GM12878 (cell line): ENCODE measurements around the gene RAB21. TPM values are rescaled to one million over a fixed set of nuclear protein-coding genes. Genes with fewer than 3 reads are reported as not detected.

Experiments
- CREB1 ChIP-seq: IDR thresholded peaks from 2 replicates; pipeline ENCODE4 v1.6.1; 2012; ENCODE audit warnings: low read depth, mild to moderate bottlenecking, inconsistent platforms
- CTCF ChIP-seq, 3 experiments: IDR thresholded peaks in 2 of 3; conservative IDR thresholded peaks in 1 of 3; 2 replicates each; pipeline ENCODE4 v1.5.1; 2011; ENCODE audit warnings: low read depth in 3 of 3, low read length in 3 of 3, mild to moderate bottlenecking in 3 of 3, control low read depth in 2 of 3, moderate library complexity in 2 of 3, inconsistent platforms in 1 of 3, mixed read lengths in 1 of 3; ENCODE audit not compliant: control insufficient read depth in 2 of 3, insufficient read depth in 1 of 3; ENCODE audit errors: extremely low read depth in 1 of 3
- DPF2 ChIP-seq: fragments of 450-650 bp; IDR thresholded peaks from 2 replicates; pipeline ENCODE4 v1.6.1; 2017; ENCODE audit warnings: mild to moderate bottlenecking
- MYB ChIP-seq: fragments of 150-350 bp; IDR thresholded peaks from 2 replicates; pipeline ENCODE4 v1.6.1; 2014; ENCODE audit warnings: mild to moderate bottlenecking, low read depth, low read length, borderline replicate concordance
- MYC ChIP-seq: IDR thresholded peaks from 2 replicates; pipeline ENCODE4 v1.6.1; 2011; ENCODE audit warnings: mild to moderate bottlenecking, low read length, moderate library complexity, inconsistent platforms; ENCODE audit not compliant: insufficient read depth, insufficient replicate concordance, insufficient read length, severe bottlenecking
- PML ChIP-seq: IDR thresholded peaks from 2 replicates; pipeline ENCODE4 v1.6.1; 2012; ENCODE audit warnings: low read length, inconsistent platforms
- POLR2AphosphoS2 ChIP-seq: IDR thresholded peaks from 2 replicates; pipeline ENCODE4 v1.6.1; 2011; ENCODE audit warnings: low read depth, mild to moderate bottlenecking, low read length, improper control_type of control experiment, moderate library complexity
- SMARCA5 ChIP-seq: fragments of 450-650 bp; IDR thresholded peaks from 2 replicates; pipeline ENCODE4 v1.6.1; 2017; ENCODE audit warnings: mild to moderate bottlenecking
- SMC3 ChIP-seq: IDR thresholded peaks from 2 replicates; pipeline ENCODE4 v1.6.1; 2011; ENCODE audit warnings: low read length, improper control_type of control experiment, borderline replicate concordance
- SP1 ChIP-seq: IDR thresholded peaks from one replicate; pipeline ENCODE4 v1.6.1; 2011; ENCODE audit warnings: low read depth, low read length
- YBX1 ChIP-seq: fragments of 450-650 bp; IDR thresholded peaks from 2 replicates; pipeline ENCODE4 v1.6.1; 2016; ENCODE audit warnings: antibody characterized with exemption
- ZBTB40 ChIP-seq: fragments of 450-650 bp; IDR thresholded peaks from 2 replicates; pipeline ENCODE4 v1.6.1; 2016; ENCODE audit warnings: mild to moderate bottlenecking, moderate library complexity, borderline replicate concordance
- ZNF592 ChIP-seq: fragments of 450-650 bp; IDR thresholded peaks from 2 replicates; pipeline ENCODE4 v1.6.1; 2017; ENCODE audit warnings: mild to moderate bottlenecking, moderate library complexity
- polyA plus RNA-seq, 11 experiments: library from polyadenylated mRNA; depleted of rRNA in 4 of 11; unstranded in 6 of 11; stranded (reverse) in 5 of 11; fragments of >200 nt; fragmentation: Nextera tagmentation in 4 of 11; fragmentation: Illumina TruSeq in 1 of 11; extraction: Ambion mirVana in 4 of 11; extraction: Trizol in 1 of 11; gene quantifications; 1 replicate in 1 of 11; 2 replicates in 10 of 11; pipeline versions ENCODE4 v1.2.1 to v1.2.3, GENCODE V29; 2011 to 2016; ENCODE audit warnings: inconsistent platforms in 2 of 11, missing spikeins in 2 of 11, low read depth in 1 of 11
- total RNA-seq, 4 experiments: library from RNA; depleted of rRNA in 3 of 4; stranded (reverse); fragments of >200 nt in 3 of 4; fragmentation: Illumina TruSeq in 1 of 4; extraction: Trizol in 1 of 4; gene quantifications; 2 replicates each; pipeline versions ENCODE4 v1.2.1 to v1.2.3, GENCODE V29; 2013 to 2021
- TF ChIP-seq, protein P1 (sequence below): IDR thresholded peaks from 2 replicates; pipeline ENCODE4 v1.6.1; 2011; ENCODE audit warnings: low read depth, mild to moderate bottlenecking, low read length, moderate library complexity, borderline replicate concordance; ENCODE audit errors: extremely low read depth
- TF ChIP-seq, protein P2 (sequence below): fragments of 450-650 bp; formaldehyde crosslinking; IDR thresholded peaks from 2 replicates; pipeline ENCODE4 v1.4.0; 2022; ENCODE audit warnings: mild to moderate bottlenecking, moderate library complexity

The RAB21 gene
- total and polyA plus RNA-seq, 10 of the 15 experiments (the other 5 are each of a cell fraction or from before 2014, with no cell fraction given): 2.8 to 42.8 (median 16.1) TPM

- TF ChIP-seq ZBTB40 (no peak), CREB1 (peak; percentile 95), DPF2 (0 out of 2 replicates have a peak, but pooled peaks have one; percentile 17), SP1 (peak; percentile 58), YBX1 (no peak), ZNF592 (no peak), POLR2AphosphoS2 (peak; percentile 46; the same call in 1 of the 2 replicates), SMC3 (no peak), MYB (no peak), CTCF (IDR thresholded peaks at IDR 0.05 in 2 of 3, conservative IDR thresholded peaks at IDR 0.05 in 1 of 3; ENCODE audit: control insufficient read depth in 2 of 3, extremely low read depth in 1 of 3, insufficient read depth in 1 of 3, low read depth in 3 of 3, low read length in 3 of 3) (0 out of 6 replicates have a peak, but pooled peaks of 1 of the 3 experiments have one; percentile 12), SMARCA5 (no peak), MYC (no peak), PML (no peak; the same call in 1 of the 2 replicates)
- TF ChIP-seq, protein P1, sequence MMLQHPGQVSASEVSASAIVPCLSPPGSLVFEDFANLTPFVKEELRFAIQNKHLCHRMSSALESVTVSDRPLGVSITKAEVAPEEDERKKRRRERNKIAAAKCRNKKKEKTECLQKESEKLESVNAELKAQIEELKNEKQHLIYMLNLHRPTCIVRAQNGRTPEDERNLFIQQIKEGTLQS: peak; percentile 78; the same call in 1 of the 2 replicates
- TF ChIP-seq, protein P2, sequence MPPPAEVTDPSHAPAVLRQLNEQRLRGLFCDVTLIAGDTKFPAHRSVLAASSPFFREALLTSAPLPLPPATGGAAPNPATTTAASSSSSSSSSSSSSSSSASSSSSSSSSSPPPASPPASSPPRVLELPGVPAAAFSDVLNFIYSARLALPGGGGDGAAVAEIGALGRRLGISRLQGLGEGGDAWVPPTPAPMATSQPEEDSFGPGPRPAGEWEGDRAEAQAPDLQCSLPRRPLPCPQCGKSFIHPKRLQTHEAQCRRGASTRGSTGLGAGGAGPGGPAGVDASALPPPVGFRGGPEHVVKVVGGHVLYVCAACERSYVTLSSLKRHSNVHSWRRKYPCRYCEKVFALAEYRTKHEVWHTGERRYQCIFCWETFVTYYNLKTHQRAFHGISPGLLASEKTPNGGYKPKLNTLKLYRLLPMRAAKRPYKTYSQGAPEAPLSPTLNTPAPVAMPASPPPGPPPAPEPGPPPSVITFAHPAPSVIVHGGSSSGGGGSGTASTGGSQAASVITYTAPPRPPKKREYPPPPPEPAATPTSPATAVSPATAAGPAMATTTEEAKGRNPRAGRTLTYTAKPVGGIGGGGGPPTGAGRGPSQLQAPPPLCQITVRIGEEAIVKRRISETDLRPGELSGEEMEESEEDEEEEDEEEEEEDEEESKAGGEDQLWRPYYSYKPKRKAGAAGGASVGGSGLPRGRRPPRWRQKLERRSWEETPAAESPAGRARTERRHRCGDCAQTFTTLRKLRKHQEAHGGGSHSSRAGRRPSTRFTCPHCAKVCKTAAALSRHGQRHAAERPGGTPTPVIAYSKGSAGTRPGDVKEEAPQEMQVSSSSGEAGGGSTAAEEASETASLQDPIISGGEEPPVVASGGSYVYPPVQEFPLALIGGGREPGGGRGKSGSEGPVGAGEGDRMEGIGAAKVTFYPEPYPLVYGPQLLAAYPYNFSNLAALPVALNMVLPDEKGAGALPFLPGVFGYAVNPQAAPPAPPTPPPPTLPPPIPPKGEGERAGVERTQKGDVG (CRISPR knock-in tag): no peak
Observed at GRCh38 chr12:71754461-71755145, at the start of gene RAB21 (continued).
